ENCODE results near the gene TUBGCP2. TPM values are rescaled to one million over a fixed set of nuclear protein-coding genes. Genes with fewer than 3 reads are reported as not detected.
A peak's percentile ranks its signal among the peaks of the same experiment; 100 is the strongest.

TUBGCP2 gene
- total RNA-seq, 1 experiment from 2014 or later, result 52.4 TPM

DNA sequence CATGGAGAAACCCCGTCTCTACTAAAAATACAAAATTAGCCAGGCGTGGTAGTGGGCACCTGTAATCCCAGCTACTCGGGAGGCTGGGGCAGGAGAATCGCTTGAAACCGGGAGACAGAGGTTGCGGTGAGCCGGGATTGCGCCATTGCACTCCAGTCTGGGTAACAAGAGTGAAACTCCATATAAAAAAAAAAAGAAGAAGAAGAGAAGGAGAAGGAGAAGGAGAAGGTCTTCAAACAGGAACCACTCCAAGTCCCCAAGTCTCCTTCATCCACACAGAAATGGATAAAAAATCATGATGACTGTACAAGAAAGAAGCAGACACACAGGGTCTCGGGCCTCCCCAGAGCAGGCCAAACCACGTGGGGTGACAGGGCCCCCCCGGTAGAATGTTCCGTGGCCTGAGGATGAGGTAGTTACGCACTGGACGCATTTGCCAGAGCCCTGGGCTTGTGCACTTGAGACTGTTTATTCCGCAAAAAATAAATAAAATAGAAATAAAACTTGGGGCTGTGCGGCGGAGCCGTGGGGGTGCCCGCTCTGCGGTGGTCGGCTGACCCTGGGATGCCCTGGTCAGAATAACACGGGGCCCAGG lies 55.2 kb downstream of the TUBGCP2 start:
- no peak overlapping the region for H3K23ac ChIP-seq (ENCODE audit: insufficient read length, low read depth, low read length)
- H3K4ac ChIP-seq (ENCODE audit: low read depth, low read length), result no peak overlapping the region
- H3K27me3 ChIP-seq (ENCODE audit: insufficient read depth, low read length), result no peaks in the 10 kb centered on the region
- no peak overlapping the region for H3K27ac ChIP-seq (ENCODE audit: insufficient read length, low read depth, low read length)
- H2BK5ac ChIP-seq (ENCODE audit: insufficient read length, low read length), result no peak overlapping the region
- H2BK15ac ChIP-seq (ENCODE audit: low read depth, low read length), result no peak overlapping the region
- WGBS (ENCODE audit: extremely low coverage, insufficient read length, low lambda C conversion rate), result no CpG with 5 or more reads among the region's 22 CpGs
- H3K27me3 Mint-ChIP-seq (ENCODE audit: low read depth), result peaks cover 6% of the 10 kb centered on the region
- H3K4me2 ChIP-seq (ENCODE audit: insufficient read depth, insufficient read length, low read length), result no peak overlapping the region
- H3K79me2 ChIP-seq (ENCODE audit: insufficient read depth, low read length), result no peaks in the 10 kb centered on the region
- H3K9me3 Mint-ChIP-seq, result no peaks in the 10 kb centered on the region; a peak in 2 of 5 replicates
- H3K4me1 ChIP-seq (ENCODE audit: insufficient read depth, low read length), result no peaks in the 10 kb centered on the region
- no peak overlapping the region for H2BK120ac ChIP-seq (ENCODE audit: low read depth, low read length, poor library complexity, severe bottlenecking)
- peaks cover 8 to 21% of the 10 kb centered on the region in 2 experiments for H3K4me1 Mint-ChIP-seq
- no peaks in the 10 kb centered on the region for H3K23me2 ChIP-seq (ENCODE audit: insufficient read length, low read depth, low read length, poor library complexity, severe bottlenecking)
- H3T11ph ChIP-seq (ENCODE audit: low read length), result no peak overlapping the region
- H4K91ac ChIP-seq (ENCODE audit: insufficient read length, low read depth, low read length), result no peak overlapping the region
- H2AK5ac ChIP-seq (ENCODE audit: insufficient read length, low read length), result no peak overlapping the region
- TF ChIP-seq, protein P1, sequence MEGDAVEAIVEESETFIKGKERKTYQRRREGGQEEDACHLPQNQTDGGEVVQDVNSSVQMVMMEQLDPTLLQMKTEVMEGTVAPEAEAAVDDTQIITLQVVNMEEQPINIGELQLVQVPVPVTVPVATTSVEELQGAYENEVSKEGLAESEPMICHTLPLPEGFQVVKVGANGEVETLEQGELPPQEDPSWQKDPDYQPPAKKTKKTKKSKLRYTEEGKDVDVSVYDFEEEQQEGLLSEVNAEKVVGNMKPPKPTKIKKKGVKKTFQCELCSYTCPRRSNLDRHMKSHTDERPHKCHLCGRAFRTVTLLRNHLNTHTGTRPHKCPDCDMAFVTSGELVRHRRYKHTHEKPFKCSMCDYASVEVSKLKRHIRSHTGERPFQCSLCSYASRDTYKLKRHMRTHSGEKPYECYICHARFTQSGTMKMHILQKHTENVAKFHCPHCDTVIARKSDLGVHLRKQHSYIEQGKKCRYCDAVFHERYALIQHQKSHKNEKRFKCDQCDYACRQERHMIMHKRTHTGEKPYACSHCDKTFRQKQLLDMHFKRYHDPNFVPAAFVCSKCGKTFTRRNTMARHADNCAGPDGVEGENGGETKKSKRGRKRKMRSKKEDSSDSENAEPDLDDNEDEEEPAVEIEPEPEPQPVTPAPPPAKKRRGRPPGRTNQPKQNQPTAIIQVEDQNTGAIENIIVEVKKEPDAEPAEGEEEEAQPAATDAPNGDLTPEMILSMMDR (conservative IDR thresholded peaks at IDR 0.05), result no peak
- no peak overlapping the region for H3K56ac ChIP-seq (ENCODE audit: insufficient read length, low read depth, low read length)
- no peak overlapping the region for H3K14ac ChIP-seq (ENCODE audit: insufficient read depth, low read length)
- no peak overlapping the region for H2AFZ ChIP-seq (ENCODE audit: low read length)
- no peak overlapping the region for H3K18ac ChIP-seq (ENCODE audit: insufficient read length, low read depth, low read length)
- no peak overlapping the region for H3K9ac ChIP-seq (ENCODE audit: extremely low read depth, insufficient read length, low read length)
- DNase-seq, result no peak
- no peaks in the 10 kb centered on the region for H3K9me3 ChIP-seq (ENCODE audit: control insufficient read depth, low read depth, low read length)
- no peak overlapping the region for H4K8ac ChIP-seq (replicated peaks; ENCODE audit: insufficient read length, low read depth, low read length)
- H3K27ac Mint-ChIP-seq, result peak overlapping the region in 1 of 3 experiments; percentile 40; a peak in 1 of 7 replicates
- H3K79me1 ChIP-seq (ENCODE audit: insufficient read depth, low read depth, low read length, poor library complexity, severe bottlenecking), result no peaks in the 10 kb centered on the region
- no peak overlapping the region for H4K5ac ChIP-seq (ENCODE audit: insufficient read length, low read depth, low read length)
- no peaks in the 10 kb centered on the region for H4K20me1 ChIP-seq (ENCODE audit: control insufficient read depth, insufficient read depth, insufficient read length)
- no peak overlapping the region for H2BK12ac ChIP-seq (ENCODE audit: insufficient read length, low read depth, low read length)
- H3K36me3 Mint-ChIP-seq (ENCODE audit: insufficient read depth in 1 of 3, low read depth in 3 of 3), result no peaks in the 10 kb centered on the region
- H2BK20ac ChIP-seq (ENCODE audit: low read depth, low read length, poor library complexity, severe bottlenecking), result no peak overlapping the region
- no peak overlapping the region for H3K4me3 Mint-ChIP-seq

Measured in H9 (cell line).